GM21737 (cell line): Measurements from ENCODE around the gene SWAP70.
"Not testable (repeated sequence)": the region's sequence is repeated elsewhere in the genome, so short reads cannot be mapped to it uniquely, and the experiment has no call there.

Experiments
- ATAC-seq: cut with Tn5 transposase; IDR thresholded peaks from one replicate; pipeline ENCODE4 v1.9.1; 2021; ENCODE audit warnings: mild to moderate bottlenecking, moderate library complexity; ENCODE audit not compliant: unreplicated experiment

The SWAP70 gene

DNA sequence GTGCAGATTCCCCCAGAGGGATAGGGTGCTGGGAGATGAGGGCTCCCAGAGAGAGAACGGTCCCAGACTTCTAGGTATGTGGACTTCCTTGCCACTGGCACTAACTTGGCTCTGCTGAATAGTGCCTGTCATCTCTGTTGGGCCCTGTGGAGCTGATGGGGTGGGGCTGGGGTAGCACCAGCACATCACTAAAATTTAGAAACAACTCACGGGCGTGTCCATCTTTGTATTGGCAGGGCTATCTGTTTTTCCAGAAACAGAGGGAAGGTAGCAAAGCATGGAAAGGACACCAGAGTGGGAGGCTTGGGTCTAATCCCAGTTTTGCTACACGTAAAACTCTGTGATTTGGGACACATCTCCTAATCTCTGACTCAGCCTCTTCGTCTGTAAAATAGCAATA lies 25.8 kb downstream of the SWAP70 start:
- ATAC-seq: no peak

DNA sequence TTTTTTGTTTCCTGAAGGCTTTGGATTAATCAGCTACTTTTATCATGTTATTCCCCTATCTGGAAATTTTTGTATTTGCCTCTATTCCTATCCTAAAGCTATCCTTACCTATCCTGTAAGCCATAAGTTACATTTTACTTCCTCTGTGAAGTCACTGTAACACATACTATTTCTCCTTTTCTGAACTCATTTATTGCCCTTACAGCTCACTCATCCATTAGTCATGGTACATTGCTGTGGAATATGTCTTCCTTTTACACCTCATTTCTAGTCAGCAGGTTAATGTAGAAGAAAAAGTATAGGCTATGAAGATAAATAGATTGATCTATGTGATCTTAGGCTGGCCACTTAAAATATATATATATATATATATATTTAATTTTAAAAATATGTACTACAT lies 28.0 kb downstream of the SWAP70 start:
- ATAC-seq: no peak

DNA sequence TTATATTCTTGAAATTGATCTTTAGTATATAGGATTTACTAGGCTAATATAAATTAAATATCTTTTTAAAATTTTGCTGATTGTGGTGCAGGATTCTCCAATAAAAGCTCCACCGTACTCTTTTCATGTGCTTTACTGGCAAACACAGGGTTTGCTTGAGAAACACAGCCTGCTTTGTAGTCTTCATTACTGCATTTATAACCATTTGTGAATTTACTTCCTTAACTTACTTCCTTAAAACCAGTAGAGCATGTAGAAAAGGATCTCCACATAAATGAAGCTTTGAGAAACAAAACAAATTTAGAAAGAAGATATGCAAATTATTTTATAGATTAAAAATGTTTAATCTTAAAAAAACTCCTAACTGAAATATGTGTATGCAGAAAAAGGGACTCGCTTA lies 28.8 kb downstream of the SWAP70 start:
- no peak for ATAC-seq

DNA sequence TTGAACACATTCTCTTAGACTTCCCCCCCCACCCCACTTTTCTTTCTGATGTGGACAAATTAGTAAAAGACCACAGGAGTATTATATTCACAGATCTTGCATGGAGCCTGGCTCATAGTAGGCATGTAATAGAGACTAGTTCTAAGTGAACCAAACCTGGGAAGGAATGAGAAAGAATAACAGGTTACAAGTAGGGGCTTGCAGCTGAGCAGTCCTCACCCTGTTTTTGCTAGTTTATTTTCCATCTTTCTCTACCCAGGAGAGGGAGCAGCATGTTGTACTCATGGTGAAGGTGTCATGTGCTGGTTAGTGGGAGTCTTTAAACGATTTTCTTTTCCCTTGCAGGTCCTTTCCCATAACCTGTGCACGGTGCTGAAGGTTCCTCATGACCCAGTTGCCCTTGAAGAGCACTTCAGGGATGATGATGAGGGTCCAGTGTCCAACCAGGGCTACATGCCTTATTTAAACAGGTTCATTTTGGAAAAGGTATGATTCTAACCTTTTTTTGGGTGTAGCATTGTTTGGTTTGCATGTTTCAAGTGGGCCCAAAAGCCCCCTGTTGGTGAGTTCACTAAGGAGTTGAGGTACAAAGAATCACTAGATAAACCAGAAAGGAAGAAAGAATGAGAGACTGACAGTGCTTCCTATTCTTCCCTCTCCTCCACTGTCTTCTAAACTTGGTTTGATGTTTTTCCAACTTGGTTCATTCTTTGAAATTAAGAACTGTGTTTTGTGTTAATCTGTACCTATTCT lies 30.1 kb downstream of the SWAP70 start:
- no peak for ATAC-seq

DNA sequence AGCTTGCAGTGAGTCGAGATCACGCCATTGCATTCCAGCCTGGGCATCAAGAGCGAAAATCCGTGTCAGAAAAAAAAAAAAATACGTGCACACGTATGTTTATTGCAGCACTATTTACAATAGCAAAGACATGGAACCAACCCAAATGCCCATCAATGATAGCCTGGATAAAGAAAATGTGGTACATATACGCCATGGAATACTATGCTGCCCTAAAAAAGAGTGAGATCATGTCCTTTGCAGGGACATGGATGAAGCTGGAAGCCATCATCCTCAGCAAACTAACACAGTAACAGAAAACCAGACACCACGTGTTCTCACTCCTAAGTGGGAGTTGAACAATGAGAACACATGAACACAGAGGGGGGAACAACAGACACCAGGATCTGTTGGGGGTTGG lies 31.4 kb downstream of the SWAP70 start:
- not testable (repeated sequence) for ATAC-seq

DNA sequence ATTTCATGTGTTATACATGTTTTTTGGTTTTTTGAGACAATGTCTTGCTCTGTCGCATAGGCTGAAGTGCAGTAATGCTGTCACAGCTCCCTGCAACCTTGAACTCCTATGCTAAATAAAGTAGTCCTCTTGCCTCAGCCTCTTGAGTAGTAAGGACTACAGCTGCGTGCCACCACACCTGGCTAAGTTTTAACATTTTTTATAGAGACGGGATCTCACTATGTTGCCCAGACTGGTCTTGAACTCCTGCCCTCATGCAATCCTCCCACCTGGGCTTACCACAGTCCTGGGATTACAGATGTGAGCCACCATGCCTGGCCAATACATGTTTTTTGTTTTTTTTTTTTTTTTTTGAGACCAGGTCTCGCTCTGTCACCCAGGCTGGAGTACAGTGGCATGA lies 33.9 kb downstream of the SWAP70 start:
- ATAC-seq: no peak

DNA sequence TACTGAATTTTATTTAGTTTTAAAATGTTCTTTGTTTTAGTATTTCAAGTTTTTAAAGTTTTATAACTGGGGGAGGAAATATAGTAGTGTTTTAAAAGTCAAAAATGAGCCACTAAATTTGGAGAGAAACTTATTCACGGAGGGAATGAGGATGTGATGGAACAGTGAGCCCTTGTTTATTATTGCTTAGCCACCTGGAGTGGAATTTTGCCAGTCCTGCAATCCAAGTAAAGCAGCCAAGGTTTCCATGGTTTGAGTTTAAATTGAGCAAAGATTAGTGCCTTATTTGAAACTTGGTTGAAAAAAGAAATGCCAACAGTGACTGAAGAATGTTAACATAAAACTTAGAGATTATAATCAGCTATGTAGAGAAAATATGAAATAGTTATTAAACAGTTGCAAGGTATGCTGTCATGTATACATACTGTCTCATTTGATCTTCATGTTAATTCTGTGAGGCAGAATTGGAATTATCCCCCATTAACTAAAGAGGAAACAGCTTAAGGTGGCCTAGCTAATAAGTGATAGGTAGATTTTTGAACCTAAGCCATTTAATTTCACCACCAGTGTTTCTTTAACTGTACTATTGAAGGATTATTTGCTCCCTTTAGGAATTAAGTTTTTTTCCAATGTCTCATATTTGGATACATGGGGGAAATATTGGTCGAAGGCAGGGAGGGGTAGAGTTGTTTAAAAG lies 36.4 kb downstream of the SWAP70 start:
- no peak for ATAC-seq

DNA sequence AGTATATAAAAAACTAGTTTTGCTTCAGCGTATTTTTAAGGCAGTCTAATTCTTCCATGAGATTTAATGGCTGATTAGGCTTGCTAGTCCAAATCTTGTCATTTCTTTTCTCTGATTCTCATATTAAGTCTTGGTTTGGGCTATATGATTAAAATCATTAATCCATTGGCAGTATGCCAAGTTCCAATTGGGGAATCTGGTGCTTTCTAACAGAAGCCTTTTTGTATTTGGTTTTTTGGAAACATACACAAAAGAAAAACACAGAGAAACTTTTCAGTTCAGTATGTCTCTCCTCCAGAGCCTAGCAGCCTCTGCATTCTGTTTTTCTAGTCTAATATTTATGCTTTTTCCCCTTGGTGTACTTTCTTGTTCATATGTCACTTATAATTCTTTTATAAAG lies 37.9 kb downstream of the SWAP70 start:
- no peak for ATAC-seq

DNA sequence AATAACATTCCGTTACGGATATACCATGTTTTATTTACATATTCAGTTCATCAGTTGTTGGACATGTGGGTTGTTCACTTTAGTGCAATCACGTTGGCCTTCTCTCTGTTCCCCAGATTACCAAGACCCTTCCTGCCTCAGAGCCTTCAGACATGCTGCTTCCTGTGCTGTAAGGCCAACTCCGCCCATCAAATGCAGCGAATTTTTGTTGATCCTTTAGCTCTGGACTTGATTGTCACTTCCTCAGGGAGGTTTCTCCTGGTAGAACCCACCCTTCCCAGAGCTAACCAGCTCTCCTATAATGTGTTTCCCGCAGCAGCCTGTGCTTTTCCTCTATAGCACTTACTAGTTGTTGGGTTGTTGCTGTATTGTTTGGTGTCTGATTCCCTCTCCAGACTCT lies 39.4 kb downstream of the SWAP70 start:
- ATAC-seq: no peak

DNA sequence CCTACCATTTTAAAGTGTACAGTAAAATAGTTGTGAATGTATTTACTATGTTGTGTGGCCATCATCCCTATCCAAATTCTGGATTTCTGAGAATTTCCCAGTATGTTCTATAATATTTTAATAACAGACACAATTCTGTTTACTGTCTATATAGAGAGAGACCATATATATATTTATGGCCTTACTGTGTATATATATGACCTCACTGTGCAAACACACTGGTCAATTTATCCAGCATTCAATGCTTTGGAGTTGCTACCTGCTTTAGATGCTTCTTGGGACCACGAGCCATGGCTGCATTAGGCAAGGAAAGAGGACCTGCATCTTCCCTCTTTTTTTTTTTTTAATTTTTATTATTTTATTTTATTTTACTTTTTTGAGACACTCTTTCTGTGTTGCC lies 40.2 kb downstream of the SWAP70 start:
- no peak for ATAC-seq

DNA sequence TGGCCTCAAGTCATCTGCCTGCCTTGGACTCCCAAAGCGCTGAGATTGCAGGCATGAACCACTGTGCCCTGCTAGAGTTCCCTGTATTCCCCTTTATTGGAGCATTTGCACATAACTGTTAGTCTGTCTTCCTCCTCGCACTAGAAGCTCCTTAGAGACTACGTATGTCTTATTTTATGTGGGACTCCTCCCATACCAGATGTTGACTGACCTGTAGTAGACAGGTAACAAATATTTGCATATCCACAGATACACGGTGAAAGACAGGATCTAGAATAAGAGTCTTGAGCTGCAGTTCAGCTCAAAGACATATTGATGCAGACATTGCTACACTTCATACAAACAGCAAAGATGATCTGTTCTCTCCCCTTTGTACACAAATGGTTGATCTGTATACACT lies 40.7 kb downstream of the SWAP70 start:
- no peak for ATAC-seq

DNA sequence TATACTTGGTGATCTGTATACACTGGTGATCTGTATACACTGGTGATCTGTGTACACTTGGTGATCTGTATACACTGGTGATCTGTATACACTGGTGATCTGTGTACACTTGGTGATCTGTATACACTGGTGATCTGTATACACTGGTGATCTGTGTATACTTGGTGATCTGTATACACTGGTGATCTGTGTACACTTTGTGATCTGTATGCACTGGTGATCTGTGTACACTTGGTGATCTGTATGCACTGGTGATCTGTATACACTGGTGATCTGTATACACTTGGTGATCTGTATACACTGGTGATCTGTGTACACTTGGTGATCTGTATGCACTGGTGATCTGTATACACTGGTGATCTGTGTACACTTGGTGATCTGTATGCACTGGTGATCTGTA lies 41.5 kb downstream of the SWAP70 start:
- ATAC-seq: not testable (repeated sequence)

DNA sequence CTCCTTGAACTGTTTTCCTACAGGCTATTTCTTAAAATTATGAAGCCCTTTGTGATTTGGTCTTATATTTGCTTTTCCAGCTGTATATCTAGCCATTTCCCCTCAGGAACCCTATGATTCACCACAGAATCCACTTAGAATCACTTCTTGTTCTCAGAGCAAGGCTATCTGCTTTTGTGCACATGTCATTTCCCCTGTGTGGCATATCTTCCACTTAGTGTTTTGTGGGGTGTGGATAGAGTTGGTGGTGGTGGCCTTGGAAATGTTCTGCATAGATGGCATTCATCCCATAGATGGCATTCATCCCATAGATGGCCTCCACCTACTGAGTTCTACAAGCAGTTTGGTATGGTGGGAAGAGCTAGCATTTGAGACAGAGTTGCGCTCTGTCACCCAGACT lies 44.7 kb downstream of the SWAP70 start:
- no peak for ATAC-seq

DNA sequence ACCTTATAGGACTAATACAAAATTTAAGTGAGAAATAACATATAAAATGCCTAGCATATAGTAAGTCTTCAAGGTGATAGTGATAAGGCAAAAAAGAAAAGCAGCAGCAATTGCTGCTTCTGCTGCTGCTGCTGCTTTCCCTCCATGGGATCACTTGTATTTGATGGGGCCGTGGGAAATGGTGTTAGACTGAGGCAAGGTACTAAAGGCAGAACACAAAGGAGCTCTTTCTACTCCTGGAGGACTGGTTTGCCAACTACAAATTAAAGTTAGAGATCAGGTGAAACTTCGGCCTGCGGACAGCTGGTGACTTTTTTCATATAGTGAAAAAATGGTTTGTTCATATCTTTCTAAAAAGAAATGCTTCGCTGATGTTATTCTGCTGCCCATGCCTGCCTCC lies 46.3 kb downstream of the SWAP70 start:
- ATAC-seq: no peak

DNA sequence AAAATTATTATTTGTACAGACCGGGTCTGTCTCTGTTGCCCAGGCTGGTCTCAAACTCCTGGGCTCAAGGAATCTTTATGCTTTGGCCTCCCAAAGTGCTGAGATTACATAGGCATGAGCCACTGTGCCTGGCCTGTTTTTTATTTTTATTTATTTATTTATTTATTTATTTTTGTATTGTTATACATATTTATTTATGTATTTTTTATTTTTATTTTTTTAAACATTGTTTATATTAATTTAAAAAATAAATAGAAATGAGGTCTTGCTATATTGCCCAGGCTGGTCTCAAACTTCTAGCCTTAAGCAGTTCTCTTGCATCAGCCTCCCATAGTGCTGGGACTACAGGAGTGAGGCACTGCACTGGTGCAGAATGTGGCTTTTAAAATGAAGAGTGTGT lies 47.0 kb downstream of the SWAP70 start:
- no peak for ATAC-seq

DNA sequence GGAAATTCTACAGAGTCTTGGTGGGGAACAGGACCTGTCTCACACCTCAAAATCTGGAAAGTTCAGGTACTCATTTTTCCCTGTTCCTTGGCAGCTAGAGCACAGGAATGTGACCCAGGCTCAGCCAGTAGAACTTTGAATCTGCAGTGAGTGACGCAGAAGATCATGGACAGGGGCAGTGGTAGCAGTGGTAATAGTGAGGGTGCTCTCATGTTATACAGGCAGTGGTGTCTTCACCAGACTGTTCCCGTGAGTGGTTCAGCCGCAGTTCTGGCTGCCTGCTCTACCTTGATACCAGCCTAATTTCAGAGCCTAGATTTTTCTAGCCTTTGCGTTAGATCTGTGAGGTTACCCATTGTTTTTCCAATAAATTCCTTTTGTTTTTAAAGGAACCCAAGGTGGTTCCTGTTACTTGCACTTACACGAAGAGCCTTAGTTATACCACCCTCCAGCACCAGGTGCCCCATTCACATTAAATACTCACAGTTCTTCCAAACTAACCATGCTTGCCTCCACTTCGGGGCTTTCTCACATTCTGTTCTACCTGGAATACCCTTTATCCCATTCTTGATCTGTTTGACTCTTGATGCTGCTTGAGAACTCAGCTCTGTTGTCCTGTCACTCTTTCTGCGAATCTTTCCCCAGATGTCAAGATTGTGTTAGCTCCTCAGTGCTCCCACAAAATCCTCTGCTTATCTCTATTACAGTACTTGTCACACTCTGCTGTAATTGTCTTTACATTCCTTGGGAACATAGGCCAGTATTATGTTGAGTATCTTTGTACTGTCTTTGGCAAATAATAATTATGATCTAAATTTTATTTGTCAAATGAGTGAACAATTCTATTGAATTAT lies 47.8 kb downstream of the SWAP70 start:
- ATAC-seq: no peak

DNA sequence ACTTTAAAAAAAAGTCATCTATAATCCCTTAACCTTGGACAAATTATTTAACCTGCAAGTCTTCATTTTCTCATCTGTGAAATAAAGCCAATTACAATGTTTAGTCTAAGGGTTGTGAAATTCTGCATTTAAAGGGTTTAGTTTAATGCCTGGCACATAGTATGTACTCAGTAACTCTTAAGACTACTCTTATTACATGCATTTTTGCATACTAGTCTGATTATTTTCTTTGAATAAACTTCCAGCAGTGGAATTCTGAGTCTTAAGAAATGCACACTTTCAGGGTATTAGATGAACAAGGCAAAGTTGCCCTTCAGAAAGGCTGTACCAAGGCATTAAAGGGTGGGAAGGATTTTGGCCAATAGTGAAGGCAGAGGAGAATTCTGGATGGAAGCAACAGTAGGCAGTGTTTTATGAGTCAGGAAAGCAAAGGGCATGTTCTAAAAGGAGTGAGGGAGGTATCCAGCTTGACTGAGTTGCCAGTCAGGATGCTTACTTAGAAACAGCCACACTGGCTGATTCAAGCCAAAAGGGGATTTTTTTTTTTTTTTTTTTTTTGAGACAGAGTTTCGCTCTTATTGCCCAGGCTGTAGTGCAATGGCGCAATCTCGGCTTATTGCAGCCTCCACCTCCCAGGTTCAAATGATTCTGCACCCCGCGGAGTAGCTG lies 50.5 kb downstream of the SWAP70 start:
- no peak for ATAC-seq

DNA sequence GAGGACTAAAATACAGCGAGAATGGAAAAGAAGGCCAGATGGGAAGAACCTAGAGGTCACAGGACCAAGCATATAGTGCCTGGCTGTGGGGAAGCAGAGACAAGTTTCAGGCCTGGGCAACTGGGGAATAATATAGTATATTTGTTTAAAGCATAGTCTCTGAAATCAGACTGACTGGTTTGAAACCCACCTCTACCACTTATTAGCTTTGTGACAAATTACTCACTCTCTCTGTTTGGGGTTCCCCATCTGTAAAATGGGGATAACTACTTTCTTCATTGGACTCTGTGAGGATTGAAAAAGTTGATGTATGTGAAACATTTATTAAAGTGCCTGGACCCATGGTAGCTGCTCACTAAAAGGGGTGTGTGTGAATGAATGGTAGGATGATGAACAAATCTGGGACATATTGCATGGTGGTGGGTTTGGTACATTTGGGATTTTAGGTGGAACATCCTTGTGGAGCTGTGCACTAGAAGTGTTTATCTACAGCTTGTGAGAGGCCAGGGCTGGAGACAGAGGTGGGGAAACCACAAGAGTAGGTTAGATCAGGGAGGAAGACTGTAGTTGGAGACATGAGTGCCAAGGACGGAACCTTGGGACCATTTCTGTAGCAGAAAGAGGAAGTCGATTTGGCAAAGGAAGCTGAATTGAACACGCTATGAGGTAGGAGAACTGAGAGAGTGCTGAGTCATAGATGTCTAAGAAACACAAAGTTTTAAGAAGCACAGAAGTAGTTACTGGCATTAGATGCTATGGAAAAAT lies 52.6 kb downstream of the SWAP70 start:
- peak; percentile 77 for ATAC-seq

DNA sequence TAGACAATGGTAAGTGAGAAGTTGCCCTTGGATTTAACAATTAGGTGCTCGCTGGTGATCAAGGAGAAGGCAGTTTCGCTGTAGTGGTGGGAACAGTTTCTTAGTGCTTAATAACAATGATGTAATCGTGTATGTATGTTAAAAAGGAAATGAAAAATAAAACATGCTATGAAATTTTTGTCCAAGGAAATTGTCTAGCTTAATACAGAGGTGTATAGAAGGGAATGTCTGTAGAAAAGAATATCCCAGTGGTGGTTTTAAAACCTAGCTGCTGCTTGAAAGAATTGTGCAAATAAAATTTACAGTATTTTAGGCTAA lies 53.1 kb downstream of the SWAP70 start:
- no peak for ATAC-seq

DNA sequence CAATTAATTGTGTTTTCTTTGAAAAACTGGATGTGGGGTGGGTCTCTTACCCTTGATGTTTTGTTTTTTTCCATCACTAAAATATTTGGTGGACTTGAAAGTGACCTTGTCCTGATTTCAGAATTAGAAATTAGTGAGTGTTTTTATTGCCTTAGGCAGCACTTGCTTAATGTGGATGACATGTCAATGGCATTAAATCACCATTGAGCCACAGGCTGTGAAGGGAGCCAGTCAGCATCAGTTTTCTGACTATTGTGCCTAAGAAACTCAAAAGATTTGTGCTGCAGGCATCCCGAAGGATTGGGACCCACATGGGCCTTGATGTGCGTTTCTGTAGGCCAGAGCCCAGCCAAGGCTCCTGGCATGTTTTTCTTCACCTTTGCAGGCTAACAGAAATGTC lies 53.8 kb downstream of the SWAP70 start:
- ATAC-seq: no peak

DNA sequence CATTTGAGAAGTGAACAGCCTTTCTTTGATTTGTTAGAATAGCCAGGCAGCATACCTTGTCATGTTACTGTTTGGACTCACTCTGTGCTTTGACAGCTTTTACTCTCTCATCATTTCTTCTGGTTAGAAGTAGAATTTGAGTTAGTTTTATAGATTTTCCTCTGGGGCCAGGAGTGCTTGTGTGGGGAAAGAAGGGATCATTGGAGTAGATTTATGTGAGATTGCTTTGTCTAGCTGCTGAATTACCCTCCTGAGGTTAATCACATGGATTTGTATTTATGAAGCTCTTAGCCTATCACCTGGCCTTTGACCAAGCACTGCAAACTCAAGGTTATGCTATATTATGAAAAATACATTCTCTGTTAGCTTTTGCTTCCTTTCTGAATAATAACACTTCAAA lies 54.3 kb downstream of the SWAP70 start:
- ATAC-seq: no peak
